GM21515 (cell line): ENCODE data around the gene EGLN1.

ENCODE experiments used
- ATAC-seq: cut with Tn5 transposase; IDR thresholded peaks from one replicate; pipeline ENCODE4 v1.9.1; 2021; ENCODE audit not compliant: unreplicated experiment

Gene EGLN1

GRCh38 chr1:231421546-231421970 is 529 bp downstream of the EGLN1 start:
- ATAC-seq = peak; percentile 36

DNA sequence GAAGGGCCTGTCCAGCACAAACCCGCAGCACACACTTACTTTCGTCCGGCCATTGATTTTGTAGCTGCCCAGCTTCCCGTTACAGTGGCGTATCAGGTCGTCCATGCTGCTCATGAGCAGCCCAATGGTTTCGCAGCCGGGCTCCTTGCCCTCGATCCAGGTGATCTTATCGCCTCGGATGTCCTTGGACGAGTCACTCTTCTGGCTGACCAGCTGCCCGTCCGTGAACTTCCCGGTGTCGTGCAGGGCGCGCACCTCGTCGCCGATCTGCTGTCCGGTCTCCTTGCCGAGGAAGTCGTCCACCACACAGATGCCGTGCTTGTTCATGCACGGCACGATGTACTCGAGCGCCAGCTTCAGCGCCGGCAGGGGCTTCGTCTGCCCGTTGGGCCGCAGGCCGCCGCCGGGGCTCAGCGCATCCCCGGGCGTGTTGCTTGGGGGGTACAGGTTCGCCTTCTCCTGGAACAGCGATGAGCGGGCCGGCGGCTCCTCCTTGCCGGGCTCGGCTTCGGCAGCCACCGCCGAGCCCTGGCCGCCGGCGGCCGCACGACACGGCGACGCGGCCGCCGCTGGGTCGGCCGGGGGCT is 1.0 kb downstream of the EGLN1 start:
- ATAC-seq = peak; percentile 15

DNA sequence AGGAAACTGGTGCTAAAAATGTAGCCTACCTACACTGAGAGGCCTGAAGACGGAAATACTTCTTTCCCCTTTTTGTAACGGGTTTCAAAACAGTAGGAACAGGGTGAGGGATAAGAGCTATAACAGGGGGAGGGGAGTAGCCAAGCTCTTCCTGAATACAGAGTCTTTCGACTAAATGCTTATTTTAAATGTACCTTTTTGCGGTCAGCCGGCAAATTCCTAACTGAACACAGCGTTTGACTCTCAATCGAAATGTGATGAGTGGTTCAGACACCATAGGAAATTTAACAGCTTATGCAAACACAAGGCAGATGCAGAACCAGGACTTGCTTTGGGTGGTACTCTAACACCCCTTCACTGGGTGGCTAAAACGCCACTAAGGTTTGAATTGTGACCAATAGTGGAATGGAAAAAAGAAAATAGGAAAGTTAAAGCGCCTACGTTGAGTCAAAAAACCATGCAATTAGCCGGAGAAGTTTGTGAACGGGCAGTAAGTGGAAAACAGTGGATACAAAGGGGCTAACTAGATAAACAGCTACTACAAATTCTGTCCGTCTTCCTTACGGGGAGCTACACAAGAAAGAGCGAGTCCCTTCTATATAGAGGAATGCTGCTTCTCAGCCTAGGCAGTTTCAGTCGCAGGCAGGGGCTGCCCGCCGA is 1.7 kb downstream of the EGLN1 start:
- ATAC-seq = no peak

DNA sequence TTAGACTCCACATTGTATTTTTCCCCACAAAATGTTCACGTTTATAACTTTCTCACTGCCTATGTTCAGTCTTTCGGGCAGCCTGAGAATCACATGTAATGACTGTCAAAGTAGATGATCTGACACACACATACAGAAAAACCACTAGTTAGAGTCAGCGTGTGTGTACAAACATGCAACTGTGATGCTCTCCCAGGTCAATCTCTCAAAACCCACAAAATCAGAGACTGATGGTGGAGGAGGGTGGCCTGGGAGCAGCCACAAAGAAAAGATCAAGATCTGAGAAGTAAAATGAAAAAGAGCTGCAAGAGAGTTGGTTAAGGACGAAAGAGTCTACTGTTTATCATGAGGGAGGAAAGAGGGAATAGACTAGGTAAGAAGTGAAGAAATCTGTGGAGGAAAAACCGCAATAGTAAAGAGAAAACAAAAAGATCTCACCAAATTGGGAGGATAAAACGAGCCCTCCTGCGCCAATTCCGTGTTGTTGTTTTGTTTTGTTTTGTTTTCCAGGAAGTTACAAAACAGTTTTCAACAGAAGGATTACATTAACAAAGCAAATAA is 2.3 kb downstream of the EGLN1 start:
- ATAC-seq = no peak

- no peak for ATAC-seq
Observed at GRCh38 chr1:231419147-231419546, 2.9 kb downstream of the EGLN1 start.

DNA sequence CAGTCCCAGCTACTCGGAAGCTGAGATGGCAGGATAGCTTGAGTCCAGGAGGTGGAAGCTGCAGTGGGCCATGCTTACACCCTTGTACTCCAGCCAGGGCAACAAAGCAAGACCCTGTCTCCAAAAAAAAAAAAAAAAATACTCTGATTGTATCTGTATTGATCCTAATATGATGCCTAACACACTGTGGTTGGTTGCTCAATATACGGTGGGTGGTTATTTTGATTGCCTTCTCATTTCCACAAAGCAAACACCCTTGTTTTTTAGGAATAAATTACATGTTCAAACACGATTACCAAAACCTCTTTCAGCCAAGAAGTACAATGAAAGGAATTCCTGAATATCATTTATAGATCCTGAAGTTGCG is 3.4 kb downstream of the EGLN1 start:
- ATAC-seq = no peak

GRCh38 chr1:231418101-231418740 is 3.9 kb downstream of the EGLN1 start:
- ATAC-seq = no peak

GRCh38 chr1:231417513-231417912 is 4.6 kb downstream of the EGLN1 start:
- no peak for ATAC-seq

DNA sequence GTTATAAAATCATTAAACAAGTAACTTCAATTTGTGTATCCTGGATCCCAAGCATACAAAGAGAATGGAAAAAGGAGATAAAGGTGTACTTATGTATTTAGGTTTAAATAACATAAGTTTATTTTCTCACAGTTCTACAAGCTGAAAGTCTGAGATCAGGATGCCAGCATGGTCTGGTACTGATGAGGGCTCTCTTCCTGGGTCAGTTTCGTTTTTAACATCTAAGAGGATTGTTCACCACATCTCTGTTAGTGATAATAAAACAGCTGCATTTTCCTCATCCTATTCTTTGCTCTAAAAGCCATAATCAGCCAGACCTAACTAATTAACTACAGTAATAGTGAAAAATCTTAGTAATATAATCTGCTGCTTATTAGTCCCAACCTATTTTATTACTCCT is 5.2 kb downstream of the EGLN1 start:
- no peak for ATAC-seq

DNA sequence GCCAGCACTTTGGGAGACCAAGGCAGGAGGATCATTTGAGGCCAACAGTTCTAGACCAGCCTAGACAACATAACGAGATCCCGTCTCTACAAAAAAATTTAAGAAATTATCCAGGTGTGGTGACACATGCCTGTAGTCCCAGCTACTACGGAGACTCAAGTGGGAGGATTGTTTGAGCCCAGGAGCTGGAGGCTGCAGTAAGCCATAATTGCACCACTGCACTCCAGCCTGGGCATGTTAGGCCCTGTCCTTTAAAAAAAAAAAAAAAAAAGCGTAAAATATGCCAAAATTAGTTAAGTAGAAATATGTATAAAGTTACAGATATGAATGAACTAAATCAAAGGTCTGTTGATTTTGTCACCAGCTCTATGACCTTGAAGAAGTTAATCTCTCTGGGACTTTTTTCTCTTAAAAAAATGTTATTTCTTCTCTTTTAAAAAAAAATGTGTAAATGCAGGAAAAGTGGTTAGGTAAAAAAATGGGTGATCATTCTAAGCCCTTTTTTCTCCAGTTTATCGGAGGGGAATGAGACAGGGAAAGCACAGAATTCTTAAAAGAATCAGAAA is 7.0 kb downstream of the EGLN1 start:
- no peak for ATAC-seq

DNA sequence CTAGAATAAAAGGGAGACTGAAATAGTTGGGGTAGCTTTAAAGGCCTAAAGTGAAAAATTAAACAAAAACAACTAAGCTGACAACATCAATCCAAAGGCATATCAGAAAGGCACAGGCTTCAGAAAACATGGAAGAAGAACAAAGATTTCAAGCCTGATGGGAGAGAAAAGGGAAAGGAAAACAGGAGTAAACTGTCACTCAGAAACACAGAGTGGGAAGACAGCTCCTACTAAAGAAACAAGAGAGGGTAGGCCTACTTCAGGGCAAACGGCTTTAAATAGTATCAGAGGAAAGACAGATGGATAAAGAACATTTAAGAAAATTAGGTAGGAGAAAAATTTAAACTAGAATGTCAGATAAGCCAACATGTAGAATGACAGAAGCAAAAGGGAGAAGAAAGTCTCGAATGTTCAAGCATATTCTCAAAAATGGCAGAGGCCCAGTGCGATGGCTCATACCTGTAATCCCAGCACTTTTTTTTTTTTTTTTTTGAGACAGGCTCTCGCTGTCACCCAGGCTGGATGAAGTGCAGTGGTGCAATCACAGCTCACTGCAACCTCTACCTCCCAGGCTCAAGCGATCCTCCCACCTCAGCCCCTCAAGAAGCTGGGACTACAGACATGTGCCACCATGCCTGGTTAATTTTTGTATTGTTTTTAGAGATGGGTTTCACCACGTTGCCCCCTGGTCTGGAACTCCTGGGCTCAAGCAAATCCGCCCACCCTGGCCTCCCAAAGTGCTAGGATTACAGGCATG is 7.6 kb downstream of the EGLN1 start:
- ATAC-seq = no peak

DNA sequence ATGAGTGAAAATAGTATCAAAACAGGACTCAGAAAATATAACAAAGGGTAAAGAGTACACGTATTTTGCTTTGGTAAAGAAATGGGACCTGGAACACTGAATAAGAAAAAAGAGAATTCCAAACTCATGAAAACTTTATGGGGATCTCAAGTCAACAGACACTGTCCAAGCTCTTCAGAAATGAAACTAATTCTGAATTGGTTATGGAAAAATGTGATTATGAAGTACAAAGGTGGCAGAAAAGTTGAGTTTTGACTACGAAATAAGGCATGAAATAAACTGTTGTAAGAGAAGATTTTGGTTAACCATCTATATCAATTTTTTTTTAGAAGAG is 8.4 kb downstream of the EGLN1 start:
- no peak for ATAC-seq

DNA sequence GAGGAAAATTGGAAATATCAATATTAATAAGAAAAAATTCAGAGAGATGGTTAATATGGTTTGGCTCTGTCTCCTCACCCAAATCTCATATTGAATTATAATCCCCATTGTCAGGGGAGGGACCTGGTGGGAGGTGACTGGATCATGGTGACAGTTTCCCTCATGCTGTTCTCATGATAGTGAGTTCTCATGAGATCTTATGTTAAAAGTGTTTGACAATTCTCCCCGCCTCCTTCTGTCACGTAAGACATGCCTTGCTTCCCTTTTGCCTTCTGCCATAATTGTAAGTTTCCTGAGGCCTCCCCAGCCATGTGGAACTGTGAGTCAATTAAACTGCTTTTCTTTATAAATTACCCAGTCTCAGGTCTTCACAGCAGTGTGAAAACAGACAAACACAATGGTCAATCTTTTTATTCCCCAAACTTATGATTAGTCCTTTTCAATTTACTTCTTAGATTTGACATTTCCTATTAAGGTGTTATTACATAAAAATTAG is 11.0 kb downstream of the EGLN1 start:
- no peak for ATAC-seq

DNA sequence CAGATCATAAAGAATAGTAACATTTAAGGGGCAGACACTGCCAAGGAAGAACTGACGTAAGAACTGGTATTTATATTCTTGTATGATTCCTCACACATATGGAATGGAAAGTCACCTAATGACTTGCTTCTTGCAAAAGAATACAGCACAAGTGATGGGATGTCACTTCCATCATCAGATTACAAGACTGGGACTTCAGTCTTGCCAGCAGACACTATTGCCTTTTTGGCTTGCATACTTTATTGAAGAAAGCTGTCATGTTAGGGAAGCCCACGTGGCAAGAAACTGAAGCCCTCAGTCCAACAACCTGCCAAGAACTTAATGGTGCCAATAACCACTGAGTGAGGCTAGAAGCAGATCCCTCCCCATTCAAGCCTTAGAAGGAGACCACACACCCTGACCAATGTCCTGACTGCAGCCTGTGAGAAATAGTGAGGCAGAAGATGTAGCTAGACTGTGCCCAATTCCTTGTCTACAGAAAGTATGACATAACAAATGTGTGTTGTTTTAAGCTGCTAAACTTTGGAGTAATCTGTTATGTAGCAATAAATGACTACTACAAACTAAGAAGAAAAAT is 12.0 kb downstream of the EGLN1 start:
- ATAC-seq = no peak

- no peak for ATAC-seq
Observed at GRCh38 chr1:231408528-231409094, 13.5 kb downstream of the EGLN1 start.

GRCh38 chr1:231407547-231408396 is 14.3 kb downstream of the EGLN1 start:
- no peak for ATAC-seq

DNA sequence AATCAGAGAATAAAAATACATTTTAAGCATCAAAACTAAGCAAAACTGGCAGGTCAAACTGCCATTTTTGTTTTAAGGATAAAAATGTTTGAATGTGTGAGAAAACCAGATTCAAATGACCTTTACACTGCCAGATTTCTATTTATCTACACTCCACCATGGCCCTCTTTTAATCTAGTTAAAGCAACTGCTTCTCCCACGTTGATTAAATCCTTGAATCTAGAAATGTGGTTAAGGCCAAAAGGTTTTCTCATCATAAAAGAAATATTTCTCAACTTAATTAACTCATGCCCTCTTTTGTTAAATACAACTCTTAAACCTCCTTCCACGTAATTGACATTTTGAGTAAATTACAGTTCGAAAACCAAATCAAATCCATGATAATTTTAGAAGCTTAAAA is 15.0 kb downstream of the EGLN1 start:
- no peak for ATAC-seq

DNA sequence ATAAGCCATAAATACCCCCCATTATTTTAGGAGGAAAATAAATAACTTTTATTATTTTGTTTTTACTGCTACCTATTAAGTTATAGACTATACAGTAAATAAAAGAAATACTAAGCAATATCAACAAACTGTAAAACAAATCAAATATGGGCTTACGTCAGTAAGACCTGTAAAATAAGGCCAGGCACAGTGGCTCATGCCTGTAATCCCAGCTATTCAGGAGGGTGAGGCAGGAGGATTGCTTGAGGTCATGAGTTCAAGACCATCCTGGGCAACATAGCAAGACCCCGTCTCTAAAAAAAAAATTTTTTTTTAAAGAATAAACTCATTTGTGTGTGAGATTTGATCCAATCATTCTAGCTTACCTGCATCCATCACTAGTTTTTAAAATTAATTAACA is 17.8 kb downstream of the EGLN1 start:
- no peak for ATAC-seq

DNA sequence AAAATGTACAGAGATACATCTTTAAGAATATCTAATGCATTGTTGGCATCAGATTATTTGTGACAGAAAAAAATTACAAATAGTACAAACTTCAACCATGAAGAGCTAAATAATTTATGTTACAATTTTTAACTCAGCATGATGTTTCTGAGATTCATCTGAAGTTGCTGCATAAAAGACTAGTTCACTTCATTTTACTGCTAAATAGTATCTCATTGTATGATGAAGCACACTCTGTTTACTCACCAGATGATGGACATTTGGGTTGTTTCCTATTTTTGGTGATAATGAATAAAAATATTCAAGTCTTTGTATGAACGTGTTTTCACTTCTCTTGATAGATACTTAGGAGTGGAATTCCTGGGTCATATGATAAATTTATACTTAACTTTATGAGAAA is 20.6 kb downstream of the EGLN1 start:
- ATAC-seq = no peak
